ENCODE data around the gene MED13L. TPM values are rescaled to one million over a fixed set of nuclear protein-coding genes. Genes with fewer than 3 reads are reported as not detected.

Gene MED13L
- total RNA-seq, 1 experiment from 2014 or later, result 94.1 TPM

DNA sequence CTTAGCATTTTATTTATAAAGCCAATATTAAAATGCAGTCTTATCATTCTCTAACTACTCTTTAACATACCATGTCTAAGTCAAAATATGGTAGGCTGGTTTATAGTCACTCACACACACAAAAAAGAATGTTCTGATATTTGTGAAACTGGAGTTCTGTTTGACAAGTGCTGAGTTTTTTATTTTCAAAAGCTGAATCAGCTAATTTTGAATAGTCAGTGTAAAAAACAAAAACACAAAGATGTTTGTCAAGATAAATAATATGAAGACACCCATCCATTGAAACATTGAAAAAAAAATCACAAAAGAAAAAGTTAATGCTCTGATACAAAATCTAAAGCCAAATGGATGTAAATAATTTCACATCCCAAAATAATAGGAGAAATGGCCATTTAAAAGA, 231.5 kb downstream of the MED13L start:
- Histone ChIP-seq H3K36me3 (ENCODE audit: insufficient read depth, low read length, poor library complexity, severe bottlenecking) (no peaks in the 10 kb centered on the region), H3K27me3 (replicated peaks; ENCODE audit: insufficient read depth, low read depth, low read length, poor library complexity) (no peaks in the 10 kb centered on the region), H3K4me3 (ENCODE audit: low read depth, low read length, poor library complexity, severe bottlenecking) (no peak overlapping the region), H3K9me3 (ENCODE audit: low read depth, low read length, poor library complexity, severe bottlenecking) (no peaks in the 10 kb centered on the region), H3K4me1 (ENCODE audit: insufficient read depth, low read length, poor library complexity, severe bottlenecking) (peaks cover 51% of the 10 kb centered on the region), H3K27ac (ENCODE audit: low read depth, low read length, poor library complexity, severe bottlenecking) (no peak overlapping the region)
- CTCF ChIA-PET, result no interaction called here
- intact Hi-C loops (cut with micrococcal nuclease; ENCODE audit: unreplicated experiment), result no loop called here
- TF ChIP-seq, protein P1, sequence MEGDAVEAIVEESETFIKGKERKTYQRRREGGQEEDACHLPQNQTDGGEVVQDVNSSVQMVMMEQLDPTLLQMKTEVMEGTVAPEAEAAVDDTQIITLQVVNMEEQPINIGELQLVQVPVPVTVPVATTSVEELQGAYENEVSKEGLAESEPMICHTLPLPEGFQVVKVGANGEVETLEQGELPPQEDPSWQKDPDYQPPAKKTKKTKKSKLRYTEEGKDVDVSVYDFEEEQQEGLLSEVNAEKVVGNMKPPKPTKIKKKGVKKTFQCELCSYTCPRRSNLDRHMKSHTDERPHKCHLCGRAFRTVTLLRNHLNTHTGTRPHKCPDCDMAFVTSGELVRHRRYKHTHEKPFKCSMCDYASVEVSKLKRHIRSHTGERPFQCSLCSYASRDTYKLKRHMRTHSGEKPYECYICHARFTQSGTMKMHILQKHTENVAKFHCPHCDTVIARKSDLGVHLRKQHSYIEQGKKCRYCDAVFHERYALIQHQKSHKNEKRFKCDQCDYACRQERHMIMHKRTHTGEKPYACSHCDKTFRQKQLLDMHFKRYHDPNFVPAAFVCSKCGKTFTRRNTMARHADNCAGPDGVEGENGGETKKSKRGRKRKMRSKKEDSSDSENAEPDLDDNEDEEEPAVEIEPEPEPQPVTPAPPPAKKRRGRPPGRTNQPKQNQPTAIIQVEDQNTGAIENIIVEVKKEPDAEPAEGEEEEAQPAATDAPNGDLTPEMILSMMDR (conservative IDR thresholded peaks at IDR 0.05; ENCODE audit: low read depth, low read length), result no peak
- no peak for TF ChIP-seq EZH2 (IDR thresholded peaks at IDR 0.05; ENCODE audit: borderline replicate concordance, low read depth, low read length, poor library complexity, severe bottlenecking)
- POLR2A ChIA-PET (ENCODE audit: low non-redundant PET), result no interaction called here
- DNase-seq (ENCODE audit: low spot score), result no peak
- no TSS peak for BruUV-seq (replicated peaks)

DNA sequence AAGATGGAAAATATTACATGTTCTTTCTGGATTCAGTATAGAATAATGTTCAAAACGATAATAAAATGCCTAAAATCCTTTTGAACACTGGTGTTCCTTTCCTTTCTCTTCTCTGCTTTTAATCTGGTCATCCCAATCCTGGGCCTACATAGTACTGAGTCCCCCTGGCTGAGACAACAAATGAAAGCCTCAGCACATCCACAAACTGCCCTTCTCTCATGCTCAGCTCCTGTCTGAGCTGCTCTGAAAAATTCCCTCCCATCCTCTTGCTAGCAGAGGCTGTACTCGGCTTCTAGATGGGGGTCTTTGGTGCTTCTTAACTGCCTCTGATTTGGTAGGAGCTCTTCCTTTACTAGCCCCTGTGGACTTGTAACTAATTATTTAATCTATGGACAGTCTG, 232.3 kb downstream of the MED13L start:
- BruUV-seq (replicated peaks), result no TSS peak
- H3K4me3 ChIP-seq (ENCODE audit: low read depth, low read length, poor library complexity, severe bottlenecking), result no peak overlapping the region
- H3K27ac ChIP-seq (ENCODE audit: low read depth, low read length, poor library complexity, severe bottlenecking), result no peak overlapping the region
- ChIA-PET CTCF (no interaction called here), POLR2A (ENCODE audit: low non-redundant PET) (no interaction called here)
- intact Hi-C loops (cut with micrococcal nuclease; ENCODE audit: unreplicated experiment), result no loop called here
- no peak for TF ChIP-seq EZH2 (IDR thresholded peaks at IDR 0.05; ENCODE audit: borderline replicate concordance, low read depth, low read length, poor library complexity, severe bottlenecking)
- TF ChIP-seq, protein P1 (conservative IDR thresholded peaks at IDR 0.05; ENCODE audit: low read depth, low read length), result no peak
- peak; percentile 34 for DNase-seq (ENCODE audit: low spot score)
- H3K27me3 ChIP-seq (replicated peaks; ENCODE audit: insufficient read depth, low read depth, low read length, poor library complexity), result no peaks in the 10 kb centered on the region
- no peaks in the 10 kb centered on the region for H3K36me3 ChIP-seq (ENCODE audit: insufficient read depth, low read length, poor library complexity, severe bottlenecking)
- no peaks in the 10 kb centered on the region for H3K9me3 ChIP-seq (ENCODE audit: low read depth, low read length, poor library complexity, severe bottlenecking)
- H3K4me1 ChIP-seq (ENCODE audit: insufficient read depth, low read length, poor library complexity, severe bottlenecking), result peaks cover 42% of the 10 kb centered on the region

DNA sequence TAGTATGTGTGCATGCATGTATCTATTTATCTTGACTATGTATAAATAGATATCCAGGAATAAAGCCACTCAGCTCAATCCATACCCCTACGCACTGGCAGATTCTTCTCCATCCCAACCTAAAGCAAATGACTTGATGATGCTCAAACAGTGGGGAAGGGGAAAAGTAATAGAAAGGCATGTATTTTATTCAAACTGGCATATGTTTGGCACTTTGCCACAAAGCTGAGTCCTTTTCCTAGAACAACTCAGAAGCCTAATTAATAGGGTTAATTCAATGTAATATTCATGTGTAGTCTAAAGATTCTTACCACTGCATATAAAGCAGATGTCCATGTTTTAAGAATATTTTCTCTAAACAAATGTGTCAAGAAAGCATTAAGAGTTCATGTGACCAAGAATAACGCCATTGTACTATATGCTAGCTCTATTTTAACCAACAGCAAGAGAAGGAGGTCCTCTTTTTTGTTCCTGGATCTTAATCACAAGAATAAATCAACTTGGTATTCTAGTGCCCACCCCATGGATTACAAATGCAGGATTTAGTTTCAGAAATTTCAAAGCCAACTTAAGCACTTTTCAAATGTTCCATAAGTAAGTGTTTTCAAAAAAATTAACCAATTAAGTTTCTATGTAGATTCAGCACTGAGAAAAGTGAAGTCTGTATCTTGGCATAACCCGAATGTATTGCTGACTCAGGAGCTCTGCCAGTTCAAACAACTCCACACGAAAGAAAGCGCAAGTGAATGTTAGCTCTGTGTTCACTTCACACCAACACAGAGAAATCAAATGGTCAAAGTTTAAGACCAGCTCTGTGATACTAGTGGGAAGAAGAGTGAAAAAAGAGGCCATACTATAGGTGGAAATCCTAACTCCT, 233.6 kb downstream of the MED13L start:
- intact Hi-C loops (cut with micrococcal nuclease; ENCODE audit: unreplicated experiment), result no loop called here
- no TSS peak for BruUV-seq (replicated peaks)
- peak; percentile 45 for DNase-seq (ENCODE audit: low spot score)
- Histone ChIP-seq H3K4me3 (ENCODE audit: low read depth, low read length, poor library complexity, severe bottlenecking) (no peak overlapping the region), H3K9me3 (ENCODE audit: low read depth, low read length, poor library complexity, severe bottlenecking) (no peaks in the 10 kb centered on the region), H3K36me3 (ENCODE audit: insufficient read depth, low read length, poor library complexity, severe bottlenecking) (no peaks in the 10 kb centered on the region), H3K27me3 (replicated peaks; ENCODE audit: insufficient read depth, low read depth, low read length, poor library complexity) (no peaks in the 10 kb centered on the region), H3K4me1 (ENCODE audit: insufficient read depth, low read length, poor library complexity, severe bottlenecking) (peaks cover 30% of the 10 kb centered on the region), H3K27ac (ENCODE audit: low read depth, low read length, poor library complexity, severe bottlenecking) (no peak overlapping the region)
- CTCF ChIA-PET, result no interaction called here
- no peak for TF ChIP-seq EZH2 (IDR thresholded peaks at IDR 0.05; ENCODE audit: borderline replicate concordance, low read depth, low read length, poor library complexity, severe bottlenecking)
- TF ChIP-seq, protein P1 (conservative IDR thresholded peaks at IDR 0.05; ENCODE audit: low read depth, low read length), result no peak
- POLR2A ChIA-PET (ENCODE audit: low non-redundant PET), result interaction anchor here (0.5 kb wide), 1 partner anchor 10 kb away, joined by 3 read pairs; no protein-coding TSS in a partner anchor

Measured in A673 (cell line).